Retinal pigment epithelial cell (primary cell): ENCODE data around the gene TNFRSF14.

ENCODE experiments used
- DNase-seq: peaks from one replicate; pipeline ENCODE4 v3.0.0-alpha.2; 2010; ENCODE audit warnings: low read depth
- H3K4me3 ChIP-seq: 2 replicates; pipeline ENCODE4 v1.5.1; 2011; ENCODE audit warnings: mild to moderate bottlenecking, low read length, control low read depth, moderate library complexity
- CTCF ChIP-seq: conservative IDR thresholded peaks from 2 replicates; pipeline ENCODE4 v1.5.1; 2011; ENCODE audit warnings: low read depth, low read length, control low read depth, inconsistent platforms

The TNFRSF14 gene

GRCh38 chr1:2602866-2603520 is 46.8 kb downstream of the TNFRSF14 start:
- no peak for TF ChIP-seq CTCF
- DNase-seq = no peak
- no peak overlapping the region for H3K4me3 ChIP-seq

- no peak overlapping the region for H3K4me3 ChIP-seq
- TF ChIP-seq CTCF = no peak
- no peak for DNase-seq
Measured at GRCh38 chr1:2603521-2604155, 47.5 kb downstream of the TNFRSF14 start.

- DNase-seq = no peak
- TF ChIP-seq CTCF = no peak
- no peak overlapping the region for H3K4me3 ChIP-seq
Measured at GRCh38 chr1:2604156-2604843, 48.1 kb downstream of the TNFRSF14 start.

- TF ChIP-seq CTCF = no peak
- H3K4me3 ChIP-seq = no peak overlapping the region
- DNase-seq = no peak
Measured at GRCh38 chr1:2604844-2605508, 48.8 kb downstream of the TNFRSF14 start.

GRCh38 chr1:2605509-2606395 is 49.6 kb downstream of the TNFRSF14 start:
- no peak for TF ChIP-seq CTCF
- no peak for DNase-seq
- no peak overlapping the region for H3K4me3 ChIP-seq

GRCh38 chr1:2606396-2606880 is 50.3 kb downstream of the TNFRSF14 start:
- H3K4me3 ChIP-seq = no peak overlapping the region
- no peak for DNase-seq
- TF ChIP-seq CTCF = no peak
